Naive thymus-derived CD8-positive, alpha-beta T cell (primary cell): ENCODE results near the gene MOBP. TPM values are rescaled to one million over a fixed set of nuclear protein-coding genes. Genes with fewer than 3 reads are reported as not detected.

Experiments used
- ATAC-seq, 2 donors: fragments of 150-1000 bp; cut with Tn5 transposase in 1 of 2; sonication (Bioruptor Pico), chemical (Tn5 transposase) in 1 of 2; 1 replicate in 1 of 2; 2 replicates in 1 of 2; pipeline ENCODE4 v1.10.0; 2021; ENCODE audit warnings: mild to moderate bottlenecking in 2 of 2, moderate library complexity in 2 of 2
- POLR2A ChIA-PET: fragments of 350-600 bp; sonication (Branson Sonifier 250); formaldehyde crosslinking; loops from one replicate; lab custom pipeline; 2021; ENCODE audit warnings: antibody characterized with exemption; lab: Charles Lee
- DNase-seq, 10 donors: peaks; one replicate each; pipeline versions ENCODE4 v3.0.0 to v3.0.0-alpha.2; 2020 to 2022
- H3K27ac Mint-ChIP-seq, 10 donors: one replicate each; pipeline ENCODE4 v1.8.0; 2020 to 2022; ENCODE audit warnings: mild to moderate bottlenecking in 10 of 10, mixed read lengths in 10 of 10, moderate library complexity in 4 of 10, inconsistent platforms in 1 of 10
- H3K27me3 Mint-ChIP-seq, 5 donors: one replicate each; pipeline ENCODE4 v1.8.0; 2021 to 2022; ENCODE audit warnings: mixed read lengths in 5 of 5
- H3K36me3 Mint-ChIP-seq, 3 donors: one replicate each; pipeline ENCODE4 v1.8.0; 2020 to 2022; ENCODE audit warnings: mixed read lengths in 3 of 3, mild to moderate bottlenecking in 2 of 3, inconsistent platforms in 1 of 3
- H3K4me1 Mint-ChIP-seq, 4 donors: one replicate each; pipeline ENCODE4 v1.8.0; 2021 to 2022; ENCODE audit warnings: mixed read lengths in 4 of 4
- H3K4me3 Mint-ChIP-seq, 10 donors: one replicate each; pipeline ENCODE4 v1.8.0; 2020 to 2022; ENCODE audit warnings: mild to moderate bottlenecking in 10 of 10, mixed read lengths in 10 of 10, moderate library complexity in 6 of 10, inconsistent platforms in 1 of 10
- H3K9me3 Mint-ChIP-seq, 9 donors: one replicate each; pipeline ENCODE4 v1.8.0; 2020 to 2022; ENCODE audit warnings: mixed read lengths in 9 of 9, mild to moderate bottlenecking in 3 of 9, inconsistent platforms in 1 of 9, moderate library complexity in 1 of 9
- polyA plus RNA-seq, 3 donors: library from polyadenylated mRNA; unstranded; fragments of 300-500 nt; fragmentation: Illumina TruSeq; gene quantifications; one replicate each; pipeline ENCODE4 v1.2.3, GENCODE V29; 2021
- total RNA-seq, 8 experiments: library from RNA in 2 of 8; stranded (reverse) in 2 of 8; gene quantifications; one replicate each; pipeline ENCODE4 v1.2.3 and lab custom pipeline; 2021 to 2026

Gene MOBP
- total and polyA plus RNA-seq, 5 experiments from 2014 or later = not detected

- H3K4me3 Mint-ChIP-seq = no peak overlapping the region
- peaks cover 5 to 15% (median 9%) of the 10 kb centered on the region in 5 donors for H3K27me3 Mint-ChIP-seq
- H3K36me3 Mint-ChIP-seq = no peaks in the 10 kb centered on the region
- no peaks in the 10 kb centered on the region for H3K4me1 Mint-ChIP-seq
- ATAC-seq = no peak
- DNase-seq = no peak
- H3K27ac Mint-ChIP-seq = no peak overlapping the region
- POLR2A ChIA-PET = no interaction called here
- H3K9me3 Mint-ChIP-seq = peaks cover 0 to 2% (median 0%) of the 10 kb centered on the region in 9 donors
These were observed 72.9 kb downstream of the MOBP start for GRCh38 chr3:39540162-39540921.

- Mint-ChIP-seq H3K9me3 (peaks cover 0 to 2% (median 0%) of the 10 kb centered on the region in 9 donors), H3K4me1 (no peaks in the 10 kb centered on the region), H3K4me3 (no peak overlapping the region), H3K36me3 (no peaks in the 10 kb centered on the region), H3K27ac (no peak overlapping the region), H3K27me3 (peaks cover 0 to 17% (median 9%) of the 10 kb centered on the region in 5 donors)
- POLR2A ChIA-PET = no interaction called here
- no peak for DNase-seq
- ATAC-seq = no peak
These were observed 74.0 kb downstream of the MOBP start for GRCh38 chr3:39541442-39541841.

- H3K4me3 Mint-ChIP-seq = no peak overlapping the region
- POLR2A ChIA-PET = no interaction called here
- ATAC-seq (no peak), DNase-seq (no peak)
- no peak overlapping the region for H3K27ac Mint-ChIP-seq
- H3K4me1 Mint-ChIP-seq = no peaks in the 10 kb centered on the region
- peaks cover 0 to 17% (median 11%) of the 10 kb centered on the region in 5 donors for H3K27me3 Mint-ChIP-seq
- no peaks in the 10 kb centered on the region for H3K36me3 Mint-ChIP-seq
- peaks cover 0 to 2% (median 0%) of the 10 kb centered on the region in 9 donors for H3K9me3 Mint-ChIP-seq
These were observed 74.4 kb downstream of the MOBP start for GRCh38 chr3:39541917-39542329.

DNA sequence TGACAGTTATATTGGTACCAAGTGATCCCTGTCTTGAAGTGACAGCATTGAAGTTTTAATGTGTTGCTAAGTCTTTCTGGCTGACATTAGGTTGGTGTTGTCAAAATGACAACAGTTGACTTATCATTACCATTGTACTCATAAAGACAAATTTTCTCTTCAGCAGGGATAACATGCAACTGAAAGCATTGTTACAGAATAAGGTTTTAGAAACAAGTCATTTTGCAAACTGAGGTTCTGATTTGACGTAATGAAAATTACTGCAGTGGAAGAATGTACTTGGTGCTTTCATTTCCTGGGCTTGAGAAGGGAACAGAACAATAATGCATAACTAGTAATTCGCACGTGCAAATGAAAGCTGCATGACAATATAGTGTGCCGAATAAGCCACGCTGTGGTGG lies 75.1 kb downstream of the MOBP start:
- Mint-ChIP-seq H3K36me3 (no peaks in the 10 kb centered on the region), H3K9me3 (peaks cover 0 to 2% (median 0%) of the 10 kb centered on the region in 9 donors), H3K27me3 (peaks cover 0 to 20% (median 12%) of the 10 kb centered on the region in 5 donors), H3K4me1 (no peaks in the 10 kb centered on the region), H3K27ac (no peak overlapping the region), H3K4me3 (no peak overlapping the region)
- DNase-seq (no peak), ATAC-seq (no peak)
- POLR2A ChIA-PET = no interaction called here

GRCh38 chr3:39548282-39548681 lies 80.8 kb downstream of the MOBP start:
- H3K27me3 Mint-ChIP-seq = peaks cover 21 to 58% (median 32%) of the 10 kb centered on the region in 5 donors
- H3K27ac Mint-ChIP-seq = no peak overlapping the region
- ATAC-seq (no peak), DNase-seq (no peak)
- POLR2A ChIA-PET = no interaction called here
- H3K4me3 Mint-ChIP-seq = no peak overlapping the region
- no peaks in the 10 kb centered on the region for H3K4me1 Mint-ChIP-seq
- peaks cover 0 to 18% (median 12%) of the 10 kb centered on the region in 9 donors for H3K9me3 Mint-ChIP-seq
- peaks cover 0 to 15% (median 2%) of the 10 kb centered on the region in 3 donors for H3K36me3 Mint-ChIP-seq

DNA sequence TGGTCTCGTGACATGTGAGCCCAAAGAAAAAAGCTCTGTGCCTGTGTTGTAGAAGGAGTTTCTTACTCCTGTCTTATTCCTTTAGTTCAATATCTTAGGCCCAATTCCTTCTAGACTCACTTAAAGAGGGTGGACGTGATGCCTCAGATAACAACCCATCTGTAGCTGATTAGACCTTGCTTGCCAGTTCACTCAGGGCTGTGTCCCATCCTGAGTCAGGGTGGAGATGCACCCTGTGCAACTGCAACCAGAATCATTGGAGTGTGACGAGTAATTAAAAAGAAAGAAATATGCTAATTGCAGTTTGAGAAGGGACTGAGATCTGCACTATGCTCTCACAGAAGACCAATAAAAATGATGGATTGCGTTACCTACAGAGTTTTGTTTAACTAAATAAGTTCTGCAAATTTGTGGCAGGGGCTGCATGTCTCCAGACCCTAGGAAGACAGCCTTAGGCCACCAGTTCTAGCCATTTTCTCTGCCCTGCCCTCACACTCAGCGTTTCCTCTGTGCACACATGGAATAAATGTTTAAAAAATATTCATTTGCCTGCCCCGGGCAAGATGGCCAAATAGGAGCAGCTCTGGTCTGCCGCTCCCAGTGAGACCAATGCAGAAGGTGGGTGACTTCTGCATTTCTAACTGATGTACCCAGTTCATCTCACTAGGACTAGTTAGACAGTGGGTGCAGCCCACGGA lies 83.0 kb downstream of the MOBP start:
- DNase-seq = no peak
- Mint-ChIP-seq H3K4me3 (no peak overlapping the region), H3K9me3 (peaks cover 4 to 40% (median 20%) of the 10 kb centered on the region in 9 donors), H3K27ac (no peak overlapping the region), H3K27me3 (peaks cover 18 to 49% (median 24%) of the 10 kb centered on the region in 5 donors), H3K4me1 (no peaks in the 10 kb centered on the region), H3K36me3 (peaks cover 0 to 25% (median 2%) of the 10 kb centered on the region in 3 donors)
- POLR2A ChIA-PET = no interaction called here
- ATAC-seq = no peak

Other genes with a start within 250 kb of the MOBP start
- gene CX3CR1, start 187.6 kb upstream of the MOBP start, total RNA-seq = under 1 TPM; 0.66 to 0.96 TPM
- 10 to 100 TPM in 1 of 3 donors, 1 to 10 TPM in 2; 2.8 to 61.8 (median 3.4) TPM for gene CX3CR1, start 187.6 kb upstream of the MOBP start, polyA plus RNA-seq
- gene CCR8, start 138.0 kb upstream of the MOBP start, total RNA-seq = not detected
- under 1 TPM in 1 of 3 donors, not detected in 2; 0.24 TPM for gene CCR8, start 138.0 kb upstream of the MOBP start, polyA plus RNA-seq
- 10 to 100 TPM; 51.7 to 52.2 TPM for gene SLC25A38, start 84.3 kb upstream of the MOBP start, total RNA-seq
- 10 to 100 TPM; 34.2 to 53.4 (median 43.2) TPM for gene SLC25A38, start 84.3 kb upstream of the MOBP start, polyA plus RNA-seq
- 1,000 to 10,000 TPM; 1,560 to 1,579 TPM for gene RPSA, start 61.0 kb upstream of the MOBP start, total RNA-seq
- 1,000 to 10,000 TPM; 1,242 to 1,388 (median 1,323) TPM for gene RPSA, start 61.0 kb upstream of the MOBP start, polyA plus RNA-seq